ENCODE data around the gene WARS2. TPM values are rescaled to one million over a fixed set of nuclear protein-coding genes. Genes with fewer than 3 reads are reported as not detected.

WARS2 gene
- total and polyA plus RNA-seq, 2 of the 8 experiments (the other 6 are each of a cell fraction or from before 2014, with no cell fraction given) = 4.3 to 12.9 TPM

DNA sequence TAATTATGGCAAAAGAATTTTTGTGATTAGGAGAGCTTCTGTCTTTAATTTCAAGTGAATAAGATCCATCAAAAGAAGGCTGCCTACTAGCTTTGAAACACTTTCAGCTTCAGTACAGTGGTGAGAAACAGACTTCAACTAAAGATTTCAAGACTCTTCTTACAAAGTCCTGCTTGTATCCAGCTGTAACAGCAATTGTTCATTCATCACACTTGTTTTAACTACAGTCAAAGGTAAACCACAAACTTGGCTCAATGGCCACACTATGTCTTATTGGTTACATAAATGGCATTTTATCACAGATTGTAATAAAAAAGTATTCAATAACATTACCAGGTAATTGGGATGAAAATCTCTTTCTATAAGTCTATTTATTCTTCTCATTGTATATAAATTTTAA lies 59.2 kb downstream of the WARS2 start (continued):
- no peak for TF ChIP-seq POLR2AphosphoS5 (IDR thresholded peaks at IDR 0.05; ENCODE audit: low read depth, low read length)

Measured in H1 (cell line).